Stromal cell of bone marrow (primary cell): Measurements from ENCODE around the gene PDE4D.

ENCODE experiments used
- DNase-seq: peaks from one replicate; pipeline ENCODE4 v3.0.0-alpha.2; 2012; ENCODE audit warnings: low read depth

PDE4D gene

DNA sequence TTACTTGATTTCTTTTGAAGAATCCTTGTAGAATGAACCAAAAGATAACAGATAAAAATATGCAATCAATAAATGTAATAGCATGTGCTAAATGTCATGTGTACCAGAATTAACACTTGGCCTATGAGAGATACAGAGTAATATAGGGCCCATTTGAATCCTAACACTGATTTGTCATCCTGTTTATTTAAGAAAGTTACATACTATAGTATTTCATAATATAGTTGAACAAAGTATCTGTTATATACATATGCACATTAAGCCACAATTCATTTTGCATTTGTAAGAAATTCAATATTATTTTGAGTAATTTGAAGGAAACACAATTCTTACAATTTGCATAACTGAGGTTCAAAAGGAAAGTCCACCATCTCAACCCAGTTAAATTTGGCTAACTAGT, 389.5 kb downstream of the PDE4D start:
- DNase-seq = no peak

DNA sequence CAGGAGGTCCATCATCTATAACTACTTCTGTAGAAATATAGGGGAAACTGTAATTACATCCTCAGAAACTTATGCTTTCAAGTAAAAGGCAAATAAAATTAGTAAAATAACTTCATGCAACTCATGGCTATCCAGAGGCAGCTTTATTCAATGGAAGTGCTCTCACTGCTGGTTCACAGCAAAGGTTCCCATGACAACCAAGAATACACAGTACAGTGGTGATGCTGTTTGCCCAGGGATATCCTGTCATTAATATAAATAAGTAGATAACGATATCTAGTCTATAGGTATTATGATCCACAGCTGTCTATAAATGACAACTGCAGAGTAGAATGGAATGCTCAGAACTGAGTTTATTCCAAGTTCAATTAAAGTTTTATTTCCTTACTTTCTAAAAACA, 390.3 kb downstream of the PDE4D start:
- DNase-seq = no peak

DNA sequence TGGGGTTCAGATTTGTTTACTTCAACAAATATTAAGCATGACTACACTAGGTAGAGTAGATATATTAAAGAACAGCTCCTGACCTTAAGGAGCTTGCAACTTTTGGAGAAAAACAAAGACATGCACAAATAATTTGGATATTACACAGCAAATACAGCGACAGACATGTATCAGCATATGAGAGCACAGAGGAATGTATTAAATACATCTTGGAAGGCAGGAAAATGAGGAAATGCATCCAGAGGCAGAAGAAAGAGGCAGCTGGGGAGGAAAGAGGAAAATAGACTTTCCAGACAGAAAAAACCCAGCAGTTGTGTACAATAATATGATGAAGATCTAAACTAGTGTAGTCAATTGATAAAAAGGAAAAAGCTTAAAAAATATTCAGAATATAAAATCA, 392.2 kb downstream of the PDE4D start:
- no peak for DNase-seq

DNA sequence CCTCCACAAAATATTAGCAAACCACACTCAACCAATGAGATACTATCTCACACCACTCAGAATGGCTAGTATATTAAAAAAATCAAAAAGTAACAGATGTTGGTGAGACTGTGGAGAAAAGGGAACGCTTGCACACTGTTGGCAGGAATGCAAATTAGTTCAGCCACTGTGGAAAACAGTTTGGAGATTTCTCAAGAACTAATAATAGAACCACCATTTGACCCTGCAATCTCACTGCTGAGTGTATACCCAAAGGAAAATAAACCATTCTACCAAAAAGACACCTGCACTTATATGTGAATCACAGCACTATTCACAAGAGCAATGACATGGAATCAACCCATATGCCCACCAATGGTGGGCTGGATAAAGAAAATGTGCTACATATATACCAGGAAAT, 393.5 kb downstream of the PDE4D start:
- no peak for DNase-seq

DNA sequence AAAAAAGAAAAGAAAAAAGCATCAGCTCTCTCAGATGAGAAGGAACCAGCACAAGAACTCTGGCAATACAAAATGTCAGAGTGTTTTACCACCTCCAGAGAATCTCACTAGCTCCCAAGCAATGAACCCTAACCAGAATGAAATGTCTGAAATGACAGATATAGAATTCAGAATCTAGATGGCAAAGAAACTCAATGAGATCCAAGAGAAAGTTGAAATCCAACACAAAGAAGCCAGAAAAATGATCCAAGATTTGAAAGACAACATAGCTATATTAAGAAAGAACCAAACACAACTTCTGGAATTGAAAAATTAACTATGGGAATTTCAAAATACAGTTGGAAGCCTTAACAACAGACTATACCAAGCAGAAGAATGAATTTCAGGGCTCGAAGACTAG, 396.3 kb downstream of the PDE4D start:
- DNase-seq = no peak

DNA sequence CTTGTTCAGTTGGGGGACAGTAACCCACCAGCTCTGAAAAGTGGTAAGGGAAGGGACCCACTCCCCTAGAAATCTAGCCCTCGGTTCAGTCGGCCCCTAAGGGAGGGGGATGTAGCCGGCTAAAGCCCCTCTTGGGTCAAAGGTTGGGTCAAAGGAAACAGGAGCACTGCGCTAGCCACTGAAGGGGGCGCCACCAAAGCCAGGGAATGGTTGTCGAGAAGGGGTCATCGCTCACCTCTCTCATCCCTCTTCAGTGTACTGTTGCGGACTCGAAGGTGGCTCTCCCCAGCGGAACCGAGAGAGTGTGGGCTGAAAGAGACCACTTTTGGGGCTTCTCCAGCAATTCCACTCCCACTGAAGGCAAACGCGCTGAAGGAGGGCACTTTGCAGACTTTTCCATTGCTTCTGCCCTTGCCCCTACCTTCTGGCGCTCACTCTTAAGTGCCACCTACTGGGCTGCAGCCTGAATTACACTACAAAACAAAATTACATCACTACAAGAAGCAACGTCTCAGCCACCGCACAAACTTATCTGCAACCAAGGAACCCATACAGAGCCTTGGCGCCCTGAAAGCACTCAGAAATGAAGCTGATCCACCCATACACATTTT, 396.9 kb downstream of the PDE4D start:
- DNase-seq = no peak

DNA sequence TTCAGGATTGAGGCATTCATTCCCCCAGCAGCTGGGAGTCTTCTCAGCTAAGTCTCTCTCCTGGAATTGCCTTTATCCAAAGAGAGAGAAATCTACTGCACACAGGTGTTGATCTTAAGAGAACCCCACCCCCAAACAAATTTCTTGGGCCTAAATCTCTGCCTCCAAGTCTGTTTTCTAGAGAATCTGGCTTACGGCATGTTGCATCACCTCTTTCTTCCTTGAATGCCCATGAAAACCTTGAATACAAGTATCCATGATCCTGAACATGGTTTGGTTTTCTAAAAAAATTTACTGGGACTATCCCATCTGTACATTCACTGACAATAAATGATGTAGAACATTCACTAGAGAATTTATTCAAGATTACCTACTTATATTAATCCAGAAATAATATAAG, 401.6 kb downstream of the PDE4D start:
- DNase-seq = no peak

DNA sequence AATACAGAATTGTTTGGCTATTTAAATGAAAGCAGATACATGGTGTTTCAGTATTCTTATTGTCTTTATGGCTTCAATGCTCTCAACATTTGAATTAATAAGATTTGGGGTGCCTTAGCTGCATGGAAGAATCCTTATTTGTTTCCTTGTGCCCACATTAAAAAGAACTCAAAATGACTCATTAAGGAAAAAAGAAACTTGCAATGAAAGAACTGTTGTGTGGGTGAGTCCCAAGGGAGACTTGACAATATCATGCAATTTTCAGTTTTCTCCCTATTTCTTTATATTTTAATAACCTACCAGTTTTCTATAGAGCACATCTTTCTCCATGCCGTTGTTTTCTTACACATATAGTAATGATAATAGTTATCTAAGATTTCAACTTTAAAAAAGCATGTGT, 404.0 kb downstream of the PDE4D start:
- peak; percentile 3 for DNase-seq

DNA sequence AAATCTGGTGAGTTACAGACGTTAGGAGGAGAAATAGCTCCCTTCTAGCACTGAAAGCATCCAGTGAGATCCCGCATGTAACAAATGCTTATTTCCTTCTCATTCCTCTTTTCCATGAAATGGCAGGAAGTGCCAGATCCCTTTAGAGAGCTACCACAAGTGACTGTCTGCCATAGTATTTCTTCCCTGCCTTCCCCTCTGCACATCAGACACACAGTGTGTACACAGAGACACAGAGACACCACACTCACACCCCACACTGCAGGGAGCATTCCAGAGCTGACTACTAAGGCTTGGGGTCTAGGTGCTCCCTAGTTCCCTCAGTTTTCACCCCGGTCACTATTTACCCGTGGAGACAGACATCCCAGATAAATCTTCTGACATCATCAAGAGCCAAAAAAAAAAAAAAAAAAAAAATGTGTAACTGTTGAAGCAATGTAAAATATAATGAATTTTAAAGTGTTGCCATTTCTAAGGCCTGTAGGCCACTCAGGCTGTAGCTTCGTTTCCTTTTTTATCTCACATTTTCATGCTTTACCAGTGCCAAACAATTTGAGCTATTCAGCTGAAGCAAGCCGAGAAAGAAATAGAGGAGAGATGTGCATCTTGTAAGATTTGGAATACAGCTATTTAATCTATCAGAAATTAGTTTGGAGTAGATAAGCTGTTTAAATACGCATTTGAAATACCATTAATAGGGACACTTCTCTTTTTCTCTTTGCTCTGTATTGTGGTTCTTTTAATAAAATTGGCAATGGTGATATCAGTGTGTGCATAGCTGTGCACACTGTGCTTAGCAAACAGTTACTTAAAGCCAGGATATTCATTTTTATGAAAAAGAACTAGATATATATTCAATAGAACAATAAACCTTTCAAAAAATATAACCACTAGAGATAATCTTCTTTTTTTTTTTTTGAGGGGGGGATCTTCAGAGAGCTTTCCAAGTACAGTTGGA, 405.5 kb downstream of the PDE4D start:
- no peak for DNase-seq

DNA sequence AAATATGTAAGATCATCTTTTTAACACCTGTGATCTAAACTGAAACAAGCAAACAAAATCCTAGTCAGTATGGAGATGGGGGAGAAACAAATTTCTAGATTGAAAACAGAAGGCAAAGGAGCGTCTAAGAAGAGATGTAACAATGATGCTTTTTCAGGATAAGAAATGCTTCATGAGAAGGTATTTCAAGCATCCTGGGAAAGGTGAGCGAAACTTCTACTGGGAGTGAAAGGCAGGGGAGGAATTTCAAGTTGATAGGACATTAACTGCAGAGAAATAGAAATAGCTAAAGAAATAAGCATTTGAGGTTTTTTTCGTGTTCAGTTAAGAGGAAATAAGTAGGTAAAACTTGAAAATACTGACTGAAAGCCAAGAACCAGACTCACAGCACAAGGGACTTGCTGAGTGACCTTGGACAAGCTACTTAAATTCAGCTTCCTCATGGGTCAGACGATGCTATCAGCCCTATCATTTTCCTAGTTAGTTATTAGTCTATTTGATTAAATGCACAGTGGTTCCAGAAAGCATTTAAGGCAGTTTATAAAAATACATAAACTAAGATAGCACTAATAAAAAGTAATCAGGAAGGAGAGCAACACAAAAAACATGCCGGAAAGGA, 406.3 kb downstream of the PDE4D start:
- no peak for DNase-seq

DNA sequence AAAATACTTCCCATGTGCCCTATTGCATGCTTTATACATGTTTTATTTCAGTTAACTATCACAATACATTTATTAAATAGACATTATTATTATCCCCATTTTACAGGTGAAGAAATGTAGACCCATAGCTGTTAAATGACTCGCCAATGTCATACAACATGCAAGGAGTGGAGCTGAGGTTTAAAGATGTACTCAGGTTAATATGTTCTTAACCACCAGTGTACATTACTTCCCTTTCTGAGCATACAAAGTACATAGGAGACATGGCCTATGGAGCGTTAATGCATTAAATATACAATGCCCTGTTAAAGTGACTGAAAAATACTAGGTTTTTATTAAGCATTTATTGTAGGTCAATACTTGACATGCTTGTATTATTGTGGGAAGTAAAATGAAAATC, 407.0 kb downstream of the PDE4D start:
- no peak for DNase-seq

DNA sequence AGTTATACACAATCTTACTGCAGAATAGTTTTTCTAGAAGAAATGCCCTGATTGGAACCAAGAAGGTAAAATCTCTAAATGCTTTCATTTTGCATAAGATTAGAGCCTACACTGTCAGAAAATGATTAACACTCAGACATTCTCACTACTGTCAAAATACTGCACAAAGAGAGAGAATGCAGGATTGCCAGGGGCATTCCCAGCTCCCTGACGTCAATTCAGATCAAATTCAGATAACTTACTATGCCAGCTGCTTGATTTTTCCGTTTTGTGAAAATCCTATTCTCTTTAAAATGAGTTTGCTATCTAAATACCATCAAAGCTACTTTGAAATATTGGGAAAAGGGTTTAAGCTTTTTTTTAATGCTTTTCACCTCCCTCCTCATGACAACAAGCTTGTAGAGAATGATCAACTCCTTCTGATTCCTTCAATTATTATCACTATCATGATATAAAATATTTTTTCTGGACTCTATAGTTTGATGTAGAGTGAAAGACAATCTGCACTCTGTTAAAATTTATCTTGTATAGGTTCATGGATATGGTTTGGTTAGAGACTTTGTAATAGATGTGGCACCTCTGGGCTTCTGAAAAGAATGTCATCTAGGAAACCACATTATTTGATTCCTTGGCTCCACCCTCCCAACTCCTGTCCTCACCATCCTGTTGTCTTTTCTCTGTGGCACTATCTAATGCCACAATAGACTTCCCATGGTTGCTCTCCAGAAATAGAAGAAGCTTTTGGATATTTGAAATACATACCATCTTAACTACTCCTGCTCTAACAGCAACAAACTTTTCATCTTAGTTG, 407.7 kb downstream of the PDE4D start:
- no peak for DNase-seq

DNA sequence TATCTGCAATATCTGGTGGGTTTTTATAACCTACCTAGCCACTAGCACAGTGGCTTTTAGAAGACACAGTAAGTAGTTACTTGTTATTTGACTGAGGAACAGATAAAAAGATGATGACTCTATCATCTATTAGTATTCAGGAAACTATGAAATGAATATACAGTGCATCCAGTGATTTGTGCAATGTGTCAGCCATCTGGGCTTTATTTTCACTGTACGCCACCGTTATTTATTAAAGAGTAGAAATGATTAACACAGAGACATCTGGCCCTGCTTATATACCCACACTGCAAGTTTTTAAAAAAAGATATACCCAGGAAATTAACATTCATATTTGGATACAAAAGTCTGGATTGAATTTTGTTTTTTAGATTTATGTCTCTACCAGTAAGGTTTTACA, 408.4 kb downstream of the PDE4D start:
- no peak for DNase-seq

DNA sequence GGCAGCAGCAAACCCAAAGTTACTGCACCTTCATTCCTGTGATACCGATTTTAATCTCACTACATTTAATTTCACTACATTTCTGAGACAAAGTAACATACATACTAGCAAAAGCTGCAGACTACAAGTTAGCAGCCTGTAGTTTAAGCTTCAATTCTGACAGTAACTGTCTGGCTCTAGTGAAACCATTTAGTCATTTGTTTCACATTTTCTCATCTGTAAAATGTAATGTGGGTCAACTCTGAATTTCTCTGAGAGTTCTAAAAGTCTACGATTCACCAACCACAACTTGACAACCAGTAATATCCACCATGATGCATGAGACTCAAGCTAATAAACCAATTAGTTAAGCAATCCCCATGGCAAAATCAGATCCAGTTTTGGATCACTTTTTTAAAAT, 408.9 kb downstream of the PDE4D start:
- DNase-seq = no peak

DNA sequence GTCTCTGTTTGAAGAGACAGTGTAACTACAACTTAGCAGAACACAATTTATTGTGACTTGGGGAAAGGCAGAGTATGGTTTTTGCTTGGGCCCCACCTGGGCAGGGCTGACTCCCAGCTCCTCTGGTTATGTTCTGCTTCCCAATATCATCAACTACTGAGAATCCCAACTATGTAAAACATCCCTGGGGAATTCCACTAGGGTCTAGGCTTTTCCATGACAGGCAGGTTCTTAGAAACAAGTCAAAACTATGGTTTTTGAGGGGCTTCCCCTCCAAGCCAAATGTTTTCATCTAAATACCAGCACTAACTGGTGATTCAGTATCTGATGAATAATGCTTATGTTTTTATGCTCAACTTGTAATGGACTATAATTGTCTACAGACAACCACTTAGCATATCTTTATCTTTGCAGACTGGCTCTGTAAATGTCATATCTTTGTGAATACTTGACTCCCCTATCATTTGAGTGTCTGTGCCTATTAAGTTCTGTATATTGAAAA, 409.5 kb downstream of the PDE4D start:
- no peak for DNase-seq

DNA sequence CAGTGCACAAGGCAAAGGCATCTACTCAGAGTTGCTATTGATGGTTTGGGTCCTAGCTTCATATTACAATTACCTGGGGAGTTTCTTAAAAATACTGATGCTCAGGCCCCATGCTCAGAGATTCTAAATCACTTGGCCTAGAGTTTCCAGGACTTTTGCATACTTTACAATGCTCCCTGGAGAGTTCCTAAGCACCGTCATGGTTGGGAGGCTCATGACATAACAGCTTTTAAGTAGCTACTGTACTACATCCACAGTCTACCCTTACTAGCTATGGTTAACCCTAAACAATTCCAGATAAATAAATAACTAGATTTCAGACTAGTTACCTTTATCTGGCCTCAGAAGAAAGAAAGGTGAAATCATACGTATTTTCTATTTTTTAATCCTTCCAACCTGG, 414.4 kb downstream of the PDE4D start:
- DNase-seq = no peak

DNA sequence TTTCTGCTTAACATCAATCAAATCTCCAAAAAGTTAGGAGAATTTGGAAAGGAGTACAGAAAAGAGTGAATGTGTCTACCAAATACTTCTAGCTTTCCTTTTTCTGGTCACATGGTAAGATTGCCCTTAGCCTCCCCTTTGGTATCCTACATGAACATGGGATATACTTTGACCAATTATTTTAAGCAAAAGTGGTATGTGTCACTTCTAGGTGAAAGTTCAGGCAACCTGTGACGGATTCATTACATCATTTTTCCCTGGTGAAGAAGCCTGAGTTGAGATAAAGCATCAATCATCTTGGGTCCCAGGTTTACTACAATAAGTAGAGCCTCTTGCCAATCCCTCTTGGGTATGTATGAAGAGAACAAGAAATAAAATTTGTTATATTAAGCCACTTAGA, 419.2 kb downstream of the PDE4D start:
- DNase-seq = no peak

DNA sequence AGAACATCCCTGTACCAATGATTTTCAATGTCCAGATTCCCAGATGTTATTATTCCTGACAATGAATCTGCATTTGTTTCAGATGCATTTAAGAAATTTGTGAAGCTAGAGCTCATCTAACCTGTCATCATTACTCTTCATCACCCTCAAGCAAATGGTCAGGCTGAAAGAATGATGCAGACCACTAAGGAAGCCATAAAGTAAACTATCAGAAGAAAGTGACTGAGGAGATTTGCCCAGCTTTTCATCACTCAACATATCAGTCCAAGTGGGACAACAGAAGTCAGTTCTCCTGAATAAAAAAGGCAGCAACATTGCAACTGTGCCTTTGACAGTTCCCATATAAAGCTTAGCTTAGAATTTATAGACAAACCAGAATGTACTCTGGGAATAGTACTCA, 419.9 kb downstream of the PDE4D start:
- no peak for DNase-seq

DNA sequence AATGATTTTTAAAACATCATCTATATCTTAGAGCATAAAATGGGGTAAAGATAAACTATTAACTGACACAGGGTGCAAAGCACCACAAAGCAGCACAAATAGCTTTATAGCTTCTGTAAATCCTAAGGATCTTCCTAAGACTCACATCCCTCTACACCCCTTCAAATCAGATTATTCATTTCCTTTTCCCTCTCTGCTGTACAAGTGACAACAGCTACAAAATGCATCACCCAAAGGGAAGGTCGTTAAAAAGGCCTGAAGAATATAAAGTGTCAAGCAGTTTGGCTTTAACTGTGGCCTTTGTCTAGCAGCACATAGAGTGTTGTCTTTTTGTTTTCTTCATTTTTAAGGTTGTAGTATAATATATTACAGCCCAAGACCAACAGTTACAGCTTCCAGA, 422.1 kb downstream of the PDE4D start:
- DNase-seq = no peak

DNA sequence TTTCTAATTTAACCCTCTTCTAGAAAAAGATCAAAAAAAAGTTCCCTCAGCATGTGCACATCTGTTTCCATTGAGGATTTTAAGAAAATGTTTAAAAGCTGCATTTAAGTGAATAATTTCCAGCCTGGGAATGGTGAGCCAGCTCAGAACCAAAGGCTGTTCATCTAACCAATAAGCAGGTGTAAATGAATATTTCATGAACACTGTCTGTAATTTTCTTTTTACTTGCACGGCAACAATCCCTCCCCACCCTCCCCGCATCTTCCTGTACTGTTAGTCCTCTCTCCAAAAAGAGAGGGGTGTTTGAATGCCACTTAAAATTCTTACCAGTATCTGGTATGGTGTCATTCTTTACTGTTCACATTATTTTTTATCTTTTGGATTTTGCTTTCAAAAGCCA, 425.6 kb downstream of the PDE4D start:
- no peak for DNase-seq

DNA sequence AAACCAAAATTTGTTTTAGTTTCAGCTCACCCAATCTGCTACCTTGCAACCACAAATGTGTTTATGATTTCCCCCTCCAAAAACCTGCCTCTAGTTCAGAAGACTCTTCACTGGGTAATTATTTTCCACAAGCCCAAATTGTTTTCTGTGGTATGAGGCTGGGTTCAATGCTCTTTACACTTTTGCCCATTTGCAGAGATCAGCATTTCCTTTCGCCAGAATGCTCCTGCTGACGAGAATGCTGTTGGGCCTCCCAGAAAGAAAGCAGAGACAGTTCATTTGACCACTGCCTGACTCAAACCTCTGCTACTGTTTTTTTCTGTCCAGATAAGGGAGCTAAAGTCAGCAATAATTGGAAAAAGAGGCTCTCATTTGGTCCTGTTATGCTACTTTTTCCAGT, 427.3 kb downstream of the PDE4D start:
- no peak for DNase-seq

DNA sequence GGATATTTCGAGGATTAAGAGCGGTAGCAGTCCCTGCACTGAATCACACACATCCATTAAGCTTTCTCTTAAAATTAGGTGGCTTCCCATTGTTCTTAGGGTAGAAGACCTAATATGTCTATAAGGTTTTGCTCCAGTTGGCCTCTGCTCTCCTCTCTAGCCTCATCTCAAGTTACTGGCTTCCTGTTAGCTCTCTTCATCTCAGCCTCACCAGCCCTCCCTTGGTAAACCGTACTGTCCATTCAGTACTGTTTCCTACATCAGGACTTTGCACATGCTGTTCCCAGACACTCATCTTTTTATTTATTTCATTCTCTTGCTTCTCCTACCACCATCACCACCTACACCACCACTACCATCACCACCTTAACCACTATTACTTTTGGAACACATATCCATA, 428.6 kb downstream of the PDE4D start:
- DNase-seq = no peak
